DMS53 treated with DMSO at 0.1 percent for 48 hours (cell line): ENCODE data around the gene FGF8.

ENCODE experiments used
- DNase-seq: peaks from one replicate; lab custom pipeline; 2025; ENCODE audit not compliant: unreplicated experiment; lab: John Stamatoyannopoulos, UW

The FGF8 gene

GRCh38 chr10:101741938-101742337, 34.0 kb downstream of the FGF8 start:
- no peak for DNase-seq

- no peak for DNase-seq
Observed at GRCh38 chr10:101736666-101737065, 39.2 kb downstream of the FGF8 start.

- no peak for DNase-seq
Observed at GRCh38 chr10:101732096-101732495, 43.8 kb downstream of the FGF8 start.

- DNase-seq = no peak
Observed at GRCh38 chr10:101726115-101726387, 49.9 kb downstream of the FGF8 start.

- no peak for DNase-seq
Observed at GRCh38 chr10:101725296-101726114, 50.4 kb downstream of the FGF8 start.

- DNase-seq = no peak
Observed at GRCh38 chr10:101724446-101724845, 51.5 kb downstream of the FGF8 start.

GRCh38 chr10:101723176-101723575, 52.7 kb downstream of the FGF8 start:
- DNase-seq = no peak

- no peak for DNase-seq
Observed at GRCh38 chr10:101721806-101722205, 54.1 kb downstream of the FGF8 start.

- DNase-seq = no peak
Observed at GRCh38 chr10:101720606-101721230, 55.2 kb downstream of the FGF8 start.
